Activated CD4-positive, alpha-beta T cell treated with anti-CD3 and anti-CD28 coated beads, Interleukin-2, Interleukin-6, amounts not matched to agents 100 ng/mL and 50 ng/mL, durations not matched to agents 16 hours and 8 hours (primary cell): ENCODE measurements around the gene GNG10.
"Not testable (repeated sequence)": the region's sequence is repeated elsewhere in the genome, so short reads cannot be mapped to it uniquely, and the experiment has no call there.

Source experiments
- DNase-seq: peaks from one replicate; pipeline ENCODE4 v3.0.0-alpha.2; 2020

The GNG10 gene

GRCh38 chr9:111661150-111661801, at the start of gene GNG10:
TSS of gene GNG10 (plus strand) at chr9:111661605. CDS start at chr9:111661635, 30 bp downstream.
- DNase-seq: peak; percentile 73

DNA sequence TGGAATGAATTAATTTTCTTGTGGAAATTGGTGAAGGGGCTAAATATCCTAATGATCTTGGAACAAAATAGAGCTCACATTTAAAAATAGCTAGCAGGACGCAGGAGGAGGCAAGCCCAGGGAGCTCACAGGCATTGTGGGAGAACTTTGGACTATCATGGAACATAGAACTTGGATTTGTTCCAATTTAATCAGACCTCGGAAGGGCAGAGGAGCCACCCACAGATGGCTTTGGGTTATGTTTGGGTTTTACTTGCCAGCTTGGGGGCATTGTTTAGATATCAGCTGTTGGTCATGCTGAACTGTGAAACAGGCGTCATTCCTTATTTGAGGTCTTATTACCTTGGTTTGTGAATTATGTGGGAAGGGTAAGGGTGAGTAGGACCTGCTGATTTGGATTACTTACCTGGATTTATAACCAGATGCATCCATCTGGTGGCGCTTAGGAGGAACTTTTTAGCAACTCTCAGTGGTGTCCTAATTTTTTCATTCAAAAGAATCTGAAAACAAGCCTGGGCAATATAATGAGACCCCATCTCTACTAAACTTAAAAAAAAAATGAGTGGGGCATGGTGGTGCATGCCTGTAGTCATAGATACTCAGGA, 47.9 kb upstream of the GNG10 start:
- no peak for DNase-seq

- DNase-seq: no peak
Measured at GRCh38 chr9:111615928-111616327, 45.5 kb upstream of the GNG10 start.

DNA sequence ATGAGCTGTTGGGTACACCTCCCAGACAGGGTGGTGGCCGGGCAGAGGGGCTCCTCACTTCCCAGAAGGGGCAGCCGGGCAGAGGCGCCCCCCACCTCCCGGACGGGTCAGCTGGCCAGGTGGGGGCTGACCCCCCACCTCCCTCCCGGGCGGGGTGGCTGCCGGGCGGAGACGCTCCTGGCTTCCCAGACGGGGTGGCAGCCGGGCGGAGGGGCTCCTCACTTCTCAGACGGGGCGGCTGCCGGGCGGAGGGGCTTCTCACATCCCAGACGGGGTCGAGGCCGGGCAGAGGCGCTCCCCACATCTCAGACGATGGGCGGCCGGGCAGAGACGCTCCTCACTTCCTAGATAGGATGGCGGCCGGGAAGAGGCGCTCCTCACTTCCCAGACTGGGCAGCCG, 44.1 kb upstream of the GNG10 start:
- DNase-seq: not testable (repeated sequence)

GRCh38 chr9:111621895-111622480, 39.4 kb upstream of the GNG10 start:
- DNase-seq: peak; percentile 38

- no peak for DNase-seq
Measured at GRCh38 chr9:111622626-111623025, 38.8 kb upstream of the GNG10 start.

DNA sequence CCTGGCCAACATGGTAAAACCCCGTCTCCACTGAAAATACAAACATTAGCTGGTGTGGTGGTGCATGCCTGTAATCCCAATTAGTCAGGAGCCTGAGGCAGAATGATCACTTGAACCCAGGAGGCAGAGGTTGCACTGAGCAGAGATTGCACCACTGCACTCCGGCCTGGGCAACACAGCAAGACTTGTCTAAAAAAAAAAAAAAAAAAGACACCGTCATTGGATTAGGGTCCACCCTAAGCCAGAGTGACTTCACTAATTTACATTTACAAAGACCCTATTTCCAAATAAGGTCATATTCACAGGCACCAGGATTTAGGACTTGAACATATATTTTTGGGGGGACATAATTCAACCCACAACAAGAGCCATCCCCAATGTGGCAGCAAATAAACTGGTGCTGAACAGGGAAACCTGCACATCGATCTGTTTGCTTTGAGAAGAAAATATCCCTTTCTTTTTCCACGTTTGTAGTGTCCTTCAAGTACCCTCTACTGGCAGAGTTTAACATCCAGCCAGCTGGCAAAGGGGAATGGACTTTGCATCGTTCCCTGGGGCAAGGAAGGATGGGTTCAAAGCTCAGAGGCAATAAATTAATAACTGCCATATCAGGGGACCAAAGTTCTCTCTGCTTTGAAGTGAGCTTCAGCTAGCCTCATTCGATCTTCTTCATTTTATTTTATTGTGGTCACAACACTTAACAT, 34.0 kb upstream of the GNG10 start:
- DNase-seq: no peak

- DNase-seq: no peak
Measured at GRCh38 chr9:111628411-111628810, 33.0 kb upstream of the GNG10 start.

DNA sequence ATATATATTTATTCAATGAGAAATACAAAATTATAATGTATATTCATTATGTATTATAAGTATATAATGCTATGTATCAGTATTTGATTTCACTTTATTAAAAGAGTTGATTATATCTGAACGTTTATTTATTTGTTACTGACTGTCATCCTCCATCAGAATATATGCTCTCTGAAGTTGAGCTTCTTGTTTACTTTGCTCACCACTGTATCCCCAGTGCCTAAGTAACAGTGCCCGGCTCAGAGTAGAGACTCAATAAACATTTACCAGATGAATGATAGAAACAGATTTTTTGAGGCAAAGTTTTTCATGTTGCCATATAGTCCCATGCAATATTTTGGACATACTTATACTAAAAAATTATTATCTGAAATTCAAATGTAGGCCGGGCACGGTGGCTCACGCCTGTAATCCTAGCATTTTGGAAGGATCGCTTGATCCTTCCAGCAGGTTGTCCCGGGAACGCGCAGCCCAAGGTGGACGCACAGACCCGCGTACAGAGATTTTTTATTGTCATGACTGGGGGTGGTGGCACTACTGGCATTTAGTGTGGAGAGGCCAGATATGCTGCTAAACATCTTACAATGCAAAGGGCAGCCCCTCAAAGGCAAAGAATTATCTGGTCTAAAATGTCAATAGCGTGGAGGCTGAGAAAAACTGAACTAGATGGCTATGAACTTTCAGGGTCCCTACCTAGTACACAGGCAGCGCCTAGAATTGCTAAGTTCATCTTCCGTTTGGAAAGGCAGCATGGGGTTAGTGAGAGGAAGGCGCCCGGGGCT, 31.0 kb upstream of the GNG10 start:
- no peak for DNase-seq

DNA sequence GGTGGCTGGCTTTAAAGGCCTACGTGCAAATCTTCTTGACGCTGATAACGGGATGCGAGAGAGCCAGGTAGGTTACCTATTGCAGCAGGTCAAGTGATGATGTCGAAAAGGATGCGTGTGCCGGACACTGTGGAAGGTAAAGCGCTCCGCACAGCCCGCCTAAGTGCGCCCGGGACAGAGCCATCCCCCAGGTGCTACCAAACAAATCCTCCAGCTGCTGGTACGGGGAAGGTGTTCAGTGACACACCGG, 30.5 kb upstream of the GNG10 start:
- no peak for DNase-seq

DNA sequence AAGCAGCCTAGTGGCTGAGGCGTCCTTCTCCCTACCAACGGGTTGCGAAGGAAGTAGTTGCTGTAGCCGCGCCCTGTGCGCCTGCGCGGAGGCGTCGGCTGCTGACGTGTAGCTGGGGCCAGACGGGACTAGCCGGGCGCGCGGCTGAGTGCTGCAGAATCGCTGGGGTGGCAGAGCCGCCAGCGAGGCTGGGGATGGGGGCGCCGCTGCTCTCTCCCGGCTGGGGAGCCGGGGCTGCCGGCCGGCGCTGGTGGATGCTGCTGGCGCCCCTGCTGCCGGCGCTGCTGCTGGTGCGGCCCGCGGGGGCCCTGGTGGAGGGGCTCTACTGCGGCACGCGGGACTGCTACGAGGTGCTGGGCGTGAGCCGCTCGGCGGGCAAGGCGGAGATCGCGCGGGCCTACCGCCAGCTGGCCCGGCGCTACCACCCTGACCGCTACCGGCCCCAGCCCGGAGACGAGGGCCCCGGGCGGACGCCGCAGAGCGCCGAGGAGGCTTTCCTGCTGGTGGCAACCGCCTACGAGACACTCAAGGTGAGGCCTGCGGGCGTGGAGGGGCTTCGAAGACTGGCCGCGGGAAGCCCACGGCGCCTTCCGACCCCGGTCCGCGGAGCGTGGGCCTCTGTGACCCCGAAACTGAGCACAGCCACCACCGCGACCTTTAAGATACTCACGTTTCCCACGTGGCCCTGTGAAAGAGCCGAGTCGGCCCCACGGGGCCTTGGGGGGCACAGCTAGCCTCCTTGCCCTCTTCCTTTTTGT, 30.0 kb upstream of the GNG10 start, which contains the start of gene DNAJC25:
Gene DNAJC25, plus strand, starts transcription at position 121 of the 758 bp plus-strand sequence. Its CDS starts 74 bp downstream, at position 195.
- peak; percentile 99 for DNase-seq

DNA sequence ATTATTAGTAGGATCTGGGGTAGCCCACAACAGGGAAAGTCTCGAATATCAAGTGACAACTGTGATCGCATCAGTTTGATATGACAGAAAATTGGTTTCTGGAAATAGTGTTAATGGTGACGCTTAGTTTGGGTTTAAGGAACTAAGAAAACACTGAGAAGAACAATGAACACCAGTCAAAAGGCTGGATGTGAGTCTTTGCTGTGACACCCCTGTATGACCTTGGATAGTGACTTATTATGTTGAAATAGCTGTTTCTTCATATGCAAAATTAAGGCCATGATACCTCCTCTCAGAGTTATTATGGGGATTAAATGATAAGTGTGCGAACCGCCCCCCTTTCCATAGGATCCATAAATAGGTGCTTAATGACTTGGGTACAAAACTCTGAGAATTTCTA, 29.3 kb upstream of the GNG10 start:
- DNase-seq: no peak

DNA sequence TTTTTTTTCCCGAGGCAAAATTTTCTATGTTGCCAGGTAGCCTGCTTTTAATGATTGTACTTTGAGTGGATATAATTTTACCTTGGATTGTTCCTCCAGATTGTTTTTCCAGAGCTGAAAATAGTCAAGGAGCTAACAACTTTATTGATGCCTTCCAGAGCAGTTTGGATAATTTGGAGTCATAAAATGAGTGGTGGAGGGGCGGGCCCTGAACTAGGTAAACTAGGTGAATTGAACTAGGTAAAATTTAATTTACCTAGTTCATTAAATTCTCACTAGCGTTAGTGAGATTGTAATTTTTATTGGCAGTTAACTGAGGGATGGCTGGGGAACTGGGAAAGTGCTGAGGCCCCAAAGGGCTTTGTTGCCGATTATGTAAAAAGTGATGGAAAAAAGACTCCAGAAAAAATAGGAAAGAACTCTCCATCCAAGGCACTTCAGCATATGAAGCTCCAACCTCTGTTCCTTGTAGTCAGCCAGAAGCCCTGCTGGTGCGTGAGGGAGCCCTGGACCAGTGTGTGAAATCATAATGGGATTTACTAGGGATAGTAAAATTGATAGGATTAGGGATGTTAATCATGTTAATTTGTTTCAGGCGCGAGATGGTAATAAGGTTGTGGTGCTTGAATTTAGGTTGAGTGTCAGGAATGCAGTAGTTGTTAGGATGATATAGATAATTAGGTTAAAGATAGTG, 28.6 kb upstream of the GNG10 start:
- no peak for DNase-seq

- DNase-seq: no peak
Measured at GRCh38 chr9:111633389-111633736, 28.0 kb upstream of the GNG10 start.

- no peak for DNase-seq
Measured at GRCh38 chr9:111634860-111635259, 26.5 kb upstream of the GNG10 start.

GRCh38 chr9:111637421-111637950, 23.9 kb upstream of the GNG10 start:
- no peak for DNase-seq

GRCh38 chr9:111644195-111644772, 17.1 kb upstream of the GNG10 start:
- DNase-seq: no peak

GRCh38 chr9:111645806-111646205, 15.6 kb upstream of the GNG10 start:
- no peak for DNase-seq

DNA sequence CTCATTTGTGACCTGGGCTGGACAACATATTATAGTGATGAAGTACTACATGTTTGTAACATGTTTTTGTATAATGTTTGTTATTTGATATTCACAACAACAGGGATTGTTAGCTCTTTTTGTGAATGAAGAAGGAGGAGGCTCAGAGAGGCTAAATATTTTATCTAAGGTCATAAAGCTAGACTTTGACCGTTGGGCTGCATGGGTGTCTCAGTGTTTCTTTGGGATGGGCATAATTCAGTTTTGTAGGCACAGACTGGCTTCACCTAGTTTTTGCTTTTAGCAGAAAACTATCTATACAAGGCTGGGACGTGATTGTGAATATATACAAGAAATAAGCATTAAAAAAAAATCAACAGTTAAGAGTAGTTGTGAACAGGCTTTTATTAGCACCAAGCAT, 15.0 kb upstream of the GNG10 start:
- DNase-seq: no peak

DNA sequence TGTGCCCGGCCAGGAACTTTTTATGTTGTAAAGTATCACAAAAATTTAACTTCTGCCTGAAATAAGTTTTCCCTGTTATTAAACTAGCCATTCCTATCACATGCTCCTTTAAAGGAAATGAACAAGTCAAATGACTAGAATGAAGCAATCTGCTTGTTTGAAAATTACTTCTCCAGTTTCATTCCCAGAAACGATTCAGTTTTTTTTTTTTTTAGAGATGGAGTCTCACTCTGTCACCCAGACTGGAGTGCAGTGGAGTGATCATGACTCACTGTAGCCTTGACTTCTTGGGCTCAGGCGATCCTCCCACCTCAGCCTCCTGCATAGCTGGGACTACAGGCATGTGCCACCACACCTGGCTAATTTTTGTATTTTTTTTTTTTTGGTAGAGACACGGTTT, 13.3 kb upstream of the GNG10 start:
- DNase-seq: no peak

GRCh38 chr9:111649016-111649415, 12.4 kb upstream of the GNG10 start:
- DNase-seq: no peak
